ENCODE data around the gene TEX11. TPM values are rescaled to one million over a fixed set of nuclear protein-coding genes. Genes with fewer than 3 reads are reported as not detected.

The TEX11 gene
- not detected for total RNA-seq

GRCh38 chrX:70908541-70908940, at the start of gene TEX11:
Gene TEX11, minus strand, starts transcription at chrX:70908711. Its CDS starts 922 bp downstream, at chrX:70907789.
- DNase-seq = no peak
- Histone ChIP-seq H3K27me3 (no peaks in the 10 kb centered on the region), H3K36me3 (no peaks in the 10 kb centered on the region), H3K4me3 (no peak within 1 kb of the TSS), H3K4me1 (no peaks in the 10 kb centered on the region), H3K27ac (no peak within 1 kb of the TSS), H3K9me3 (no peaks in the 10 kb centered on the region)
- no peak for TF ChIP-seq CTCF (IDR thresholded peaks at IDR 0.05)
- TF ChIP-seq POLR2A (IDR thresholded peaks at IDR 0.05) = no peak

GRCh38 chrX:70954871-70955270, 46.4 kb upstream of the TEX11 start:
- Histone ChIP-seq H3K4me3 (no peak overlapping the region), H3K9me3 (no peaks in the 10 kb centered on the region), H3K27me3 (no peaks in the 10 kb centered on the region), H3K27ac (no peak overlapping the region), H3K4me1 (no peaks in the 10 kb centered on the region), H3K36me3 (no peaks in the 10 kb centered on the region)
- no peak for TF ChIP-seq CTCF (IDR thresholded peaks at IDR 0.05)
- TF ChIP-seq POLR2A (IDR thresholded peaks at IDR 0.05) = no peak
- no peak for DNase-seq

- Histone ChIP-seq H3K4me1 (no peaks in the 10 kb centered on the region), H3K4me3 (no peak overlapping the region), H3K9me3 (no peaks in the 10 kb centered on the region), H3K27me3 (no peaks in the 10 kb centered on the region), H3K36me3 (no peaks in the 10 kb centered on the region), H3K27ac (no peak overlapping the region)
- TF ChIP-seq POLR2A (IDR thresholded peaks at IDR 0.05) (no peak), CTCF (IDR thresholded peaks at IDR 0.05) (no peak)
- no peak for DNase-seq
Observed at GRCh38 chrX:70924294-70924911, 15.9 kb upstream of the TEX11 start.

GRCh38 chrX:70922774-70923473, 14.4 kb upstream of the TEX11 start:
- no peak overlapping the region for H3K27ac ChIP-seq
- TF ChIP-seq CTCF (IDR thresholded peaks at IDR 0.05) = no peak
- TF ChIP-seq POLR2A (IDR thresholded peaks at IDR 0.05) = no peak

GRCh38 chrX:70921709-70922352, 13.3 kb upstream of the TEX11 start:
- H3K27me3 ChIP-seq = no peaks in the 10 kb centered on the region
- H3K9me3 ChIP-seq = no peaks in the 10 kb centered on the region
- H3K4me3 ChIP-seq = no peak overlapping the region
- no peak for DNase-seq
- H3K27ac ChIP-seq = no peak overlapping the region
- H3K36me3 ChIP-seq = no peaks in the 10 kb centered on the region
- TF ChIP-seq CTCF (IDR thresholded peaks at IDR 0.05) (no peak), POLR2A (IDR thresholded peaks at IDR 0.05) (no peak)
- no peaks in the 10 kb centered on the region for H3K4me1 ChIP-seq

More at GRCh38 chrX:70922774-70923473, 14.4 kb upstream of the TEX11 start:
- Histone ChIP-seq H3K27me3 (no peaks in the 10 kb centered on the region), H3K9me3 (no peaks in the 10 kb centered on the region), H3K36me3 (no peaks in the 10 kb centered on the region), H3K4me3 (no peak overlapping the region), H3K4me1 (no peaks in the 10 kb centered on the region)
- no peak for DNase-seq

Data from Peyer's patch (tissue), 4 donors.